Muscle of arm (tissue), 12 donors: ENCODE data around the gene ALKBH5. TPM values are rescaled to one million over a fixed set of nuclear protein-coding genes. Genes with fewer than 3 reads are reported as not detected.

Source experiments
- DNase-seq: peaks from one replicate; pipeline ENCODE4 v3.0.0-alpha.2; 2013
- polyA plus RNA-seq, 12 donors: library from polyadenylated mRNA; unstranded; fragments of 120-200 nt; gene quantifications; one replicate each; pipeline ENCODE4 v1.2.1, GENCODE V29; 2013; ENCODE audit not compliant: insufficient read length in 12 of 12

ALKBH5 gene
- polyA plus RNA-seq, 12 donors, result 50.4 to 83.7 (median 67.2) TPM; not detected in 1

GRCh38 chr17:18237461-18237860 lies 53.8 kb downstream of the ALKBH5 start:
- DNase-seq, result no peak

GRCh38 chr17:18238299-18238698 lies 54.7 kb downstream of the ALKBH5 start:
- DNase-seq, result no peak

GRCh38 chr17:18240449-18240848 lies 56.8 kb downstream of the ALKBH5 start:
- no peak for DNase-seq

GRCh38 chr17:18241229-18241871 lies 57.7 kb downstream of the ALKBH5 start:
- DNase-seq, result no peak

- no peak for DNase-seq
These were observed 61.6 kb downstream of the ALKBH5 start for GRCh38 chr17:18245038-18245776.

GRCh38 chr17:18246109-18246725 lies 62.6 kb downstream of the ALKBH5 start:
- DNase-seq, result no peak

GRCh38 chr17:18246880-18247612 lies 63.4 kb downstream of the ALKBH5 start:
- DNase-seq, result peak; percentile 25

GRCh38 chr17:18247613-18248001 lies 64.0 kb downstream of the ALKBH5 start:
- DNase-seq, result peak; percentile 47

- DNase-seq, result peak; percentile 81
These were observed 64.7 kb downstream of the ALKBH5 start for GRCh38 chr17:18248300-18248731.

- DNase-seq, result no peak
These were observed 65.2 kb downstream of the ALKBH5 start for GRCh38 chr17:18248811-18249210.

- DNase-seq, result no peak
These were observed 66.6 kb downstream of the ALKBH5 start for GRCh38 chr17:18250259-18250658.

- DNase-seq, result no peak
These were observed 67.1 kb downstream of the ALKBH5 start for GRCh38 chr17:18250708-18251107.

GRCh38 chr17:18251204-18251603 lies 67.6 kb downstream of the ALKBH5 start:
- no peak for DNase-seq

- DNase-seq, result no peak
These were observed 68.5 kb downstream of the ALKBH5 start for GRCh38 chr17:18252160-18252559.

- DNase-seq, result no peak
These were observed 69.7 kb downstream of the ALKBH5 start for GRCh38 chr17:18253187-18253884.

- DNase-seq, result no peak
These were observed 70.6 kb downstream of the ALKBH5 start for GRCh38 chr17:18253947-18254821.

- DNase-seq, result no peak
These were observed 71.4 kb downstream of the ALKBH5 start for GRCh38 chr17:18254888-18255649.

GRCh38 chr17:18256351-18256750 lies 72.7 kb downstream of the ALKBH5 start:
- no peak for DNase-seq

GRCh38 chr17:18256776-18257175 lies 73.1 kb downstream of the ALKBH5 start:
- no peak for DNase-seq
